ENCODE results near the gene UVSSA.

DNA sequence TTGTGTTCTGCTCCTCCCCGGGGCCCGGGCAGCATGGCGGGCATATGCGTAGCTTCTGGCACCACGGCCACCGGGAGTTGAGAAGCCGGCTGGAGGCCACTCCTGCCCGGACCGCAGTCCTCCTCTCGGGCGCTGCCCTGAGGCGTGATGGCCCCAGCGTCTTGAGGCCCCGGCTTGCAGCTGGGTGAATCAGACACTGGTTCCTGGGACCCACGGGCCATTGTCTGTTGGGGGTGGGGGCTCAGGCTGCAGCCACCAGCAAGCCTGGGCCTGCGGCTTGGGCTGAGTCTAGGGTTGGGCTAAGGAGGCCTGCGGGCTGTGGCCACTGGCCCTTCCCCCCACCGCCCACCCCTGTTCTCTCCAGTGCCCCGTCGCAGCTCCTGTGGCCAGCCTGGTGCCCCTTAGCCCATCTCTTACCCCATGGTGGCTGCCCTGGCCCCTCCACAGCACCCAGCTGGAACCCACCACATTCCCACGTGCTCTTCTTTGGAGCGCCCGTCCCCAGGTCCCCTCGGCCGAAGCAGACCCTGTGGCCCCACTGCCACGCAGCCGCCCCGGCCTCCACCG, 6.7 kb upstream of the UVSSA start:
- TF ChIP-seq CTCF (IDR thresholded peaks at IDR 0.05; ENCODE audit: low read depth, low read length) = no peak
- no peak for TF ChIP-seq EZH2phosphoT487 (IDR thresholded peaks at IDR 0.05; ENCODE audit: low read depth)
